CD14-positive monocyte (primary cell): ENCODE results near the gene TCP1. TPM values are rescaled to one million over a fixed set of nuclear protein-coding genes. Genes with fewer than 3 reads are reported as not detected.

Source experiments
- DNase-seq, 3 donors: peaks; one replicate each; pipeline ENCODE4 v3.0.0-alpha.2; 2011 to 2022
- H2AFZ ChIP-seq: 2 replicates; pipeline ENCODE4 v1.6.0; 2012; ENCODE audit warnings: mild to moderate bottlenecking, low read depth, low read length, inconsistent platforms; ENCODE audit not compliant: insufficient read depth, poor library complexity, severe bottlenecking
- H3K27ac ChIP-seq, 2 donors: 1 replicate in 1 of 2; 2 replicates in 1 of 2; pipeline ENCODE4 v1.5.1; 2012 to 2013; ENCODE audit warnings: low read length in 2 of 2, control low read depth in 1 of 2, inconsistent platforms in 1 of 2, low read depth in 1 of 2, mild to moderate bottlenecking in 1 of 2
- H3K27me3 ChIP-seq, 2 donors: one replicate each; pipeline versions ENCODE4 v1.6.0 to v1.6.1; 2011 to 2013; ENCODE audit warnings: low read length in 2 of 2; ENCODE audit not compliant: control insufficient read depth in 2 of 2, insufficient read depth in 2 of 2
- H3K36me3 ChIP-seq, 2 donors: replicated peaks in 1 of 2; 1 replicate in 1 of 2; 2 replicates in 1 of 2; pipeline versions ENCODE4 v1.5.1 to v1.6.1; 2012 to 2013; ENCODE audit warnings: low read length in 2 of 2, control low read depth in 1 of 2, inconsistent platforms in 1 of 2, mild to moderate bottlenecking in 1 of 2; ENCODE audit not compliant: insufficient read depth in 2 of 2, control insufficient read depth in 1 of 2
- H3K4me1 ChIP-seq, 2 donors: 1 replicate in 1 of 2; 2 replicates in 1 of 2; pipeline versions ENCODE4 v1.5.1 to v1.6.1; 2012 to 2013; ENCODE audit warnings: low read length in 2 of 2, control low read depth in 1 of 2, inconsistent platforms in 1 of 2, mild to moderate bottlenecking in 1 of 2, moderate library complexity in 1 of 2; ENCODE audit not compliant: insufficient read depth in 2 of 2, control insufficient read depth in 1 of 2
- H3K4me2 ChIP-seq: replicated peaks from 2 replicates; pipeline ENCODE3; 2012; ENCODE audit warnings: low read length, moderate library complexity, mild to moderate bottlenecking; ENCODE audit not compliant: poor library complexity, severe bottlenecking; ENCODE audit errors: extremely low read depth
- H3K4me3 ChIP-seq, 3 experiments: fragments of 200-600 bp in 1 of 3; sonication (generic) in 1 of 3; replicated peaks in 1 of 3; 1 replicate in 2 of 3; 2 replicates in 1 of 3; pipeline ENCODE4 v1.5.1; 2011 to 2013; ENCODE audit warnings: low read length in 3 of 3, mild to moderate bottlenecking in 3 of 3, control low read depth in 2 of 3, low read depth in 2 of 3, inconsistent platforms in 1 of 3, moderate library complexity in 1 of 3
- H3K79me2 ChIP-seq: 2 replicates; pipeline ENCODE4 v1.6.0; 2012; ENCODE audit warnings: mild to moderate bottlenecking, control low read depth, inconsistent platforms, low read length, moderate library complexity; ENCODE audit not compliant: insufficient read depth
- H3K9ac ChIP-seq: 2 replicates; pipeline ENCODE4 v1.6.0; 2017; ENCODE audit warnings: low read length, mild to moderate bottlenecking; ENCODE audit not compliant: insufficient read depth, poor library complexity, severe bottlenecking
- H3K9me3 ChIP-seq, 2 donors: replicated peaks in 1 of 2; 1 replicate in 1 of 2; 2 replicates in 1 of 2; pipeline versions ENCODE4 v1.5.1 to v1.6.1; 2012 to 2013; ENCODE audit warnings: low read length in 2 of 2, control low read depth in 1 of 2; ENCODE audit not compliant: control insufficient read depth in 1 of 2, insufficient read depth in 1 of 2
- H4K20me1 ChIP-seq: 2 replicates; pipeline ENCODE4 v1.6.0; 2012; ENCODE audit warnings: mild to moderate bottlenecking, low read length, control low read depth, moderate library complexity; ENCODE audit not compliant: insufficient read depth
- H3K27ac Mint-ChIP-seq, 7 donors: one replicate each; pipeline ENCODE4 v1.8.0; 2020; ENCODE audit warnings: mild to moderate bottlenecking in 7 of 7, mixed read lengths in 7 of 7, moderate library complexity in 6 of 7, inconsistent platforms in 2 of 7
- H3K27me3 Mint-ChIP-seq, 3 donors: one replicate each; pipeline ENCODE4 v1.8.0; 2021 to 2022; ENCODE audit warnings: low read depth in 3 of 3, mild to moderate bottlenecking in 3 of 3, mixed read lengths in 3 of 3, moderate library complexity in 3 of 3, inconsistent platforms in 1 of 3
- H3K36me3 Mint-ChIP-seq, 2 donors: one replicate each; pipeline ENCODE4 v1.8.0; 2020; ENCODE audit warnings: mixed read lengths in 2 of 2, inconsistent platforms in 1 of 2, mild to moderate bottlenecking in 1 of 2
- H3K4me1 Mint-ChIP-seq: one replicate; pipeline ENCODE4 v1.8.0; 2020; ENCODE audit warnings: mild to moderate bottlenecking, mixed read lengths
- H3K4me3 Mint-ChIP-seq, 2 donors: one replicate each; pipeline ENCODE4 v1.8.0; 2020; ENCODE audit warnings: mild to moderate bottlenecking in 2 of 2, mixed read lengths in 2 of 2, moderate library complexity in 1 of 2
- H3K9me3 Mint-ChIP-seq, 7 donors: one replicate each; pipeline ENCODE4 v1.8.0; 2020 to 2022; ENCODE audit warnings: mixed read lengths in 7 of 7, mild to moderate bottlenecking in 6 of 7, moderate library complexity in 6 of 7, inconsistent platforms in 2 of 7
- CTCF ChIP-seq: fragments of 200-600 bp; IDR thresholded peaks from one replicate; pipeline ENCODE4 v1.8.0; 2022; ENCODE audit warnings: antibody characterized with exemption, mild to moderate bottlenecking
- WGBS: methylation state at CpG from one replicate; pipeline ENCODE4 v1.1.5; 2013; ENCODE audit warnings: missing lambda C conversion rate; ENCODE audit not compliant: insufficient coverage; 5-methylcytosine and 5-hydroxymethylcytosine counted together
- intact Hi-C, 2 donors: fragments of 100-400 bp; cut with micrococcal nuclease; formaldehyde crosslinking; loops; one replicate each; pipeline versions ENCODE4 v1.15.0 to v1.15.1; 2023
- polyA plus RNA-seq, 3 donors: library from polyadenylated mRNA; depleted of rRNA in 1 of 3; unstranded in 2 of 3; stranded (reverse) in 1 of 3; fragments of 300-500 nt in 2 of 3; fragments of >200 nt in 1 of 3; fragmentation: Illumina TruSeq in 2 of 3; gene quantifications; 1 replicate in 2 of 3; 2 replicates in 1 of 3; pipeline ENCODE4 v1.2.3, GENCODE V29; 2012 to 2021

The TCP1 gene
- polyA plus RNA-seq, 3 donors = 44.5 to 79.5 (median 69.3) TPM

GRCh38 chr6:159837511-159837910, 48.1 kb upstream of the TCP1 start:
- H3K4me3 Mint-ChIP-seq = no peak overlapping the region
- H3K9ac ChIP-seq = no peak overlapping the region
- no peak overlapping the region for H3K27ac ChIP-seq
- no peaks in the 10 kb centered on the region for H3K9me3 ChIP-seq
- no peak for DNase-seq
- H2AFZ ChIP-seq = no peak overlapping the region
- no peak for TF ChIP-seq CTCF
- H3K27me3 Mint-ChIP-seq = peaks cover 2 to 4% (median 2%) of the 10 kb centered on the region in 3 donors
- no peaks in the 10 kb centered on the region for H3K4me1 ChIP-seq
- H4K20me1 ChIP-seq = no peaks in the 10 kb centered on the region
- peaks cover 0 to 9% (median 4%) of the 10 kb centered on the region in 7 donors for H3K9me3 Mint-ChIP-seq
- H3K36me3 ChIP-seq = no peaks in the 10 kb centered on the region
- peaks cover 3% of the 10 kb centered on the region for H3K4me1 Mint-ChIP-seq
- no peaks in the 10 kb centered on the region for H3K36me3 Mint-ChIP-seq
- H3K4me2 ChIP-seq = no peak overlapping the region
- no peaks in the 10 kb centered on the region for H3K27me3 ChIP-seq
- intact Hi-C loops = no loop called here
- no peaks in the 10 kb centered on the region for H3K79me2 ChIP-seq
- H3K4me3 ChIP-seq = no peak overlapping the region
- H3K27ac Mint-ChIP-seq = no peak overlapping the region
- no CpG with 5 or more reads among the region's 8 CpGs for WGBS

GRCh38 chr6:159836718-159837490, 47.5 kb upstream of the TCP1 start:
- 95% methylated on average over 23 of the region's 29 CpGs for WGBS
- H2AFZ ChIP-seq = no peak overlapping the region
- TF ChIP-seq CTCF = no peak
- H3K36me3 Mint-ChIP-seq = no peaks in the 10 kb centered on the region
- peaks cover 0 to 7% (median 1%) of the 10 kb centered on the region in 7 donors for H3K9me3 Mint-ChIP-seq
- no peaks in the 10 kb centered on the region for H3K79me2 ChIP-seq
- no peaks in the 10 kb centered on the region for H3K36me3 ChIP-seq
- H3K4me1 ChIP-seq = no peaks in the 10 kb centered on the region
- no peak overlapping the region for H3K9ac ChIP-seq
- H3K27ac Mint-ChIP-seq = no peak overlapping the region
- no peak overlapping the region for H3K4me3 ChIP-seq
- peaks cover 3% of the 10 kb centered on the region for H3K4me1 Mint-ChIP-seq
- H3K9me3 ChIP-seq = no peaks in the 10 kb centered on the region
- no peak overlapping the region for H3K4me3 Mint-ChIP-seq
- intact Hi-C loops = no loop called here
- H3K27me3 ChIP-seq = no peaks in the 10 kb centered on the region
- H3K27me3 Mint-ChIP-seq = peaks cover 2 to 4% (median 2%) of the 10 kb centered on the region in 3 donors
- no peak for DNase-seq
- H3K27ac ChIP-seq = no peak overlapping the region
- no peaks in the 10 kb centered on the region for H4K20me1 ChIP-seq
- H3K4me2 ChIP-seq = no peak overlapping the region
